ENCODE data around the gene UBASH3A.

DNA sequence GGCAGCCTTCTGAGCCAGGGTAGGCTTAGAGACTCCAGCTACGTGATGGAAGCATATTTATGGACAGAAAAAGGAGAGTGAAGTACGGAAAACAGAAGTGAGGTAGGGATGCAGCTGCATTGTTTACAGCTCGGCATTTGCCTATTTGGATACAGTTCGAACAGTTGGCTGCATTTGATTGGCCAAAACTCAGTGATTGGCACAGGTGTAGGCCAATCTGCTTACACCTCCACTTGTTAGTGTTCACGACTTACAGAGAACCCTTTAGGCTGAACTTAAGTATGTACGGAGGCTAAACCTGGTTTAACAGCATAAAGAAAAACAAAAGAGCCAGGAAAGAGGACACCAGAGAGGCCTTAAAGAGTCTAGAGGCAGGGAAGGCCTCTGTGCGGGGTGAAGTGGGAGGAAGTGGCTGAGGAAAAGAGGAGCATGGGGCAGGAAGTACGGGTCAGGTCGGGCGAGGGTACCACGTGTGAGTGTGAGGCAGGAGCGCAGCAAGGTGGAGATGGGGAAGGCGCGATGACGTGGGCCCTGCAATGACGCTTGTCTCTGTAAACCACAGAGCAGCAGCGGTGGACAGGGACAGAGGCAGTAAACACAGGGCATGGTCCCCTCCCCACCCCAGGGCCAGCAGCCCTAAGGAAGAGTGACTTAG lies 60.3 kb downstream of the UBASH3A start:
- TF ChIP-seq, protein P1, sequence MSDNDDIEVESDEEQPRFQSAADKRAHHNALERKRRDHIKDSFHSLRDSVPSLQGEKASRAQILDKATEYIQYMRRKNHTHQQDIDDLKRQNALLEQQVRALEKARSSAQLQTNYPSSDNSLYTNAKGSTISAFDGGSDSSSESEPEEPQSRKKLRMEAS (IDR thresholded peaks at IDR 0.05): no peak
- TF ChIP-seq, protein P2, sequence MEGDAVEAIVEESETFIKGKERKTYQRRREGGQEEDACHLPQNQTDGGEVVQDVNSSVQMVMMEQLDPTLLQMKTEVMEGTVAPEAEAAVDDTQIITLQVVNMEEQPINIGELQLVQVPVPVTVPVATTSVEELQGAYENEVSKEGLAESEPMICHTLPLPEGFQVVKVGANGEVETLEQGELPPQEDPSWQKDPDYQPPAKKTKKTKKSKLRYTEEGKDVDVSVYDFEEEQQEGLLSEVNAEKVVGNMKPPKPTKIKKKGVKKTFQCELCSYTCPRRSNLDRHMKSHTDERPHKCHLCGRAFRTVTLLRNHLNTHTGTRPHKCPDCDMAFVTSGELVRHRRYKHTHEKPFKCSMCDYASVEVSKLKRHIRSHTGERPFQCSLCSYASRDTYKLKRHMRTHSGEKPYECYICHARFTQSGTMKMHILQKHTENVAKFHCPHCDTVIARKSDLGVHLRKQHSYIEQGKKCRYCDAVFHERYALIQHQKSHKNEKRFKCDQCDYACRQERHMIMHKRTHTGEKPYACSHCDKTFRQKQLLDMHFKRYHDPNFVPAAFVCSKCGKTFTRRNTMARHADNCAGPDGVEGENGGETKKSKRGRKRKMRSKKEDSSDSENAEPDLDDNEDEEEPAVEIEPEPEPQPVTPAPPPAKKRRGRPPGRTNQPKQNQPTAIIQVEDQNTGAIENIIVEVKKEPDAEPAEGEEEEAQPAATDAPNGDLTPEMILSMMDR (IDR thresholded peaks at IDR 0.05 in 2 of 3, conservative IDR thresholded peaks at IDR 0.05 in 1 of 3; ENCODE audit: borderline replicate concordance in 1 of 3, insufficient read depth in 1 of 3, low read depth in 2 of 3, low read length in 2 of 3): no peak
- TF ChIP-seq POLR2A (IDR thresholded peaks at IDR 0.05; ENCODE audit: borderline replicate concordance, extremely low read depth, insufficient read depth, insufficient read length) (no peak), EZH2 (IDR thresholded peaks at IDR 0.05) (no peak)

All from HCT116 (cell line).